ENCODE data around the gene MAPK10. TPM values are rescaled to one million over a fixed set of nuclear protein-coding genes. Genes with fewer than 3 reads are reported as not detected.

Gene MAPK10
- total and polyA plus RNA-seq, 2 of the 8 experiments (the other 6 are each of a cell fraction or from before 2014, with no cell fraction given), result 2.5 to 3.1 TPM

GRCh38 chr4:86089781-86090323, 270.0 kb downstream of the MAPK10 start:
- no peaks in the 10 kb centered on the region for H3K23me2 ChIP-seq (ENCODE audit: low read depth, low read length)
- no peak overlapping the region for H2BK15ac ChIP-seq (ENCODE audit: low read length)
- H2BK120ac ChIP-seq (replicated peaks; ENCODE audit: low read depth, low read length), result no peak overlapping the region
- H3K4me1 ChIP-seq (replicated peaks in 1 of 4; ENCODE audit: control insufficient read depth in 3 of 4, insufficient read depth in 4 of 4, low read length in 3 of 4), result peaks cover 0 to 3% (median 1%) of the 10 kb centered on the region in 4 experiments; a peak in 2 of 7 replicates
- no peak overlapping the region for H4K5ac ChIP-seq (ENCODE audit: insufficient read length, low read depth, low read length)
- H4K20me1 ChIP-seq (replicated peaks in 1 of 2; ENCODE audit: control insufficient read depth in 1 of 2, insufficient read depth in 2 of 2, low read length in 2 of 2), result no peaks in the 10 kb centered on the region
- no peaks in the 10 kb centered on the region for H3K9me3 ChIP-seq (ENCODE audit: insufficient read depth in 2 of 2, low read depth in 1 of 2, low read length in 1 of 2)
- no peak overlapping the region for H2BK5ac ChIP-seq (ENCODE audit: low read depth, low read length)
- H3K9ac ChIP-seq (replicated peaks in 1 of 4; ENCODE audit: extremely low read depth in 1 of 4, low read depth in 3 of 4, low read length in 3 of 4), result no peak overlapping the region
- H3K36me3 ChIP-seq (ENCODE audit: control insufficient read depth in 2 of 4, insufficient read depth in 4 of 4, low read length in 3 of 4), result no peaks in the 10 kb centered on the region
- FAIRE-seq (peak; percentile 13), DNase-seq (ENCODE audit: low read depth in 1 of 2, low spot score in 2 of 2) (no peak)
- no peak for TF ChIP-seq POLR2A (IDR thresholded peaks at IDR 0.05; ENCODE audit: control extremely low read depth in 1 of 2, low read depth in 2 of 2, low read length in 2 of 2)
- TF ChIP-seq TCF12 (IDR thresholded peaks at IDR 0.05; ENCODE audit: low read depth, low read length), result no peak
- TF ChIP-seq PHF8 (conservative IDR thresholded peaks at IDR 0.05; ENCODE audit: low read depth, low read length), result no peak
- no peak for TF ChIP-seq POU5F1 (IDR thresholded peaks at IDR 0.05; ENCODE audit: low read depth, low read length)
- no peak for TF ChIP-seq TBP (IDR thresholded peaks at IDR 0.05; ENCODE audit: low read depth, low read length)
- no peak for TF ChIP-seq YY1 (IDR thresholded peaks at IDR 0.05; ENCODE audit: low read depth, low read length)
- TF ChIP-seq USF2 (IDR thresholded peaks at IDR 0.05; ENCODE audit: low read length), result no peak
- TF ChIP-seq CTCF (IDR thresholded peaks at IDR 0.05; ENCODE audit: control extremely low read depth in 1 of 3, insufficient read depth in 1 of 3, low read depth in 1 of 3, low read length in 3 of 3), result no peak
- no peak for TF ChIP-seq SIN3A (conservative IDR thresholded peaks at IDR 0.05 in 1 of 2, IDR thresholded peaks at IDR 0.05 in 1 of 2; ENCODE audit: low read depth in 1 of 2, low read length in 2 of 2)
- TF ChIP-seq EGR1 (IDR thresholded peaks at IDR 0.05; ENCODE audit: borderline replicate concordance, low read depth, low read length), result no peak
- no peak overlapping the region for H2AK5ac ChIP-seq (ENCODE audit: low read depth, low read length)
- H3K14ac ChIP-seq (ENCODE audit: insufficient read length), result no peak overlapping the region
- no peak overlapping the region for H3K4ac ChIP-seq (replicated peaks; ENCODE audit: insufficient read length, low read depth, low read length)
- 68% methylated on average over 2 of the region's 2 CpGs; no CpG with 5 or more reads in 1 of the 2 experiments for WGBS, 2 experiments (ENCODE audit: extremely low coverage in 1 of 2, insufficient coverage in 1 of 2, insufficient read length in 1 of 2, insufficient replicate concordance in 2 of 2, low coverage in 1 of 2, low lambda C conversion rate in 2 of 2, missing lambda C conversion rate in 1 of 2)
- no peak overlapping the region for H3K18ac ChIP-seq (ENCODE audit: extremely low read depth, low read length)
- POLR2A ChIA-PET (ENCODE audit: partially characterized antibody), result no interaction called here
- H3K27ac ChIP-seq (ENCODE audit: low read depth, low read length), result no peak overlapping the region
- no peak overlapping the region for H3K23ac ChIP-seq (ENCODE audit: insufficient read length)
- no peak overlapping the region for H4K8ac ChIP-seq (ENCODE audit: extremely low read depth, insufficient read depth, low read length)
- H3K79me1 ChIP-seq (ENCODE audit: low read depth, low read length), result no peaks in the 10 kb centered on the region
- H3K4me2 ChIP-seq (ENCODE audit: insufficient read depth in 1 of 2, low read depth in 2 of 2, low read length in 2 of 2), result no peak overlapping the region
- CTCF ChIA-PET (ENCODE audit: partially characterized antibody), result no interaction called here
- H2BK20ac ChIP-seq (ENCODE audit: low read length), result no peak overlapping the region
- no peaks in the 10 kb centered on the region for H3K27me3 ChIP-seq (replicated peaks in 1 of 4; ENCODE audit: control insufficient read depth in 3 of 4, extremely low read depth in 1 of 4, insufficient read depth in 3 of 4, low read length in 3 of 4)
- H3K79me2 ChIP-seq (ENCODE audit: control insufficient read depth in 1 of 2, insufficient read depth in 2 of 2, low read length in 2 of 2), result no peaks in the 10 kb centered on the region
- H3K4me3 ChIP-seq (ENCODE audit: extremely low read depth in 1 of 4, insufficient read depth in 2 of 4, low read depth in 3 of 4, low read length in 4 of 4), result no peak overlapping the region; a peak in 1 of 8 replicates
- H3K56ac ChIP-seq (replicated peaks; ENCODE audit: insufficient read length, low read depth, low read length), result no peak overlapping the region
- no peak overlapping the region for H2BK12ac ChIP-seq (ENCODE audit: low read depth, low read length)
- no peak overlapping the region for H2AFZ ChIP-seq (ENCODE audit: low read length)
- H4K91ac ChIP-seq (replicated peaks; ENCODE audit: insufficient read length, low read length), result no peak overlapping the region
